SK-N-SH treated with all-trans-retinoic acid at 6 μM for 48 hours (cell line): ENCODE measurements around the gene PDE4B.

Experiments
- ATAC-seq: fragments of 200-7000 bp; cut with Tn5 transposase; 3 replicates; pipeline ENCODE4 v1.9.1; 2020; ENCODE audit warnings: mild to moderate bottlenecking, moderate library complexity
- ARNTL ChIP-seq: fragments of 450-650 bp; formaldehyde crosslinking; IDR thresholded peaks from 2 replicates; pipeline ENCODE4 v1.5.0; 2020; ENCODE audit warnings: low read depth, mild to moderate bottlenecking, moderate library complexity, borderline replicate concordance
- BACH2 ChIP-seq: fragments of 250-450 bp; sonication (Bioruptor Pico); IDR thresholded peaks from 2 replicates; pipeline ENCODE4 v1.9.0; 2021; ENCODE audit warnings: mild to moderate bottlenecking, borderline replicate concordance
- CSDC2 ChIP-seq: fragments of 250-450 bp; sonication (Bioruptor Pico); IDR thresholded peaks from 2 replicates; pipeline ENCODE4 v1.5.0; 2020; ENCODE audit warnings: mild to moderate bottlenecking, moderate library complexity
- ESRRG ChIP-seq: fragments of 250-450 bp; sonication (Bioruptor Pico); IDR thresholded peaks from 2 replicates; pipeline ENCODE4 v1.6.1; 2021; ENCODE audit warnings: mild to moderate bottlenecking
- GLIS3 ChIP-seq: fragments of 250-450 bp; sonication (Bioruptor Pico); IDR thresholded peaks from 2 replicates; pipeline ENCODE4 v1.5.0; 2020; ENCODE audit warnings: mild to moderate bottlenecking, moderate library complexity
- ISL1 ChIP-seq: fragments of 250-450 bp; sonication (Bioruptor Pico); IDR thresholded peaks from 2 replicates; pipeline ENCODE4 v2.1.2; 2022; ENCODE audit warnings: mild to moderate bottlenecking, moderate library complexity
- OSR1 ChIP-seq: fragments of 250-450 bp; sonication (Bioruptor Pico); IDR thresholded peaks from 2 replicates; pipeline ENCODE4 v1.8.0; 2022; ENCODE audit warnings: moderate library complexity, mild to moderate bottlenecking, inconsistent platforms
- RARB ChIP-seq: fragments of 250-450 bp; sonication (Bioruptor Pico); IDR thresholded peaks from 2 replicates; pipeline ENCODE4 v1.8.0; 2021; ENCODE audit warnings: mild to moderate bottlenecking, moderate library complexity
- SNAI2 ChIP-seq: fragments of 250-450 bp; sonication (Bioruptor Pico); IDR thresholded peaks from 2 replicates; pipeline ENCODE4 v1.5.0; 2020; ENCODE audit warnings: mild to moderate bottlenecking, moderate library complexity
- TCF4 ChIP-seq: fragments of 250-450 bp; sonication (Bioruptor Pico); IDR thresholded peaks from 2 replicates; pipeline ENCODE4 v1.8.0; 2021; ENCODE audit warnings: mild to moderate bottlenecking, moderate library complexity, borderline replicate concordance
- ZC3H10 ChIP-seq: fragments of 250-450 bp; sonication (Bioruptor Pico); IDR thresholded peaks from 2 replicates; pipeline ENCODE4 v1.5.1; 2021; ENCODE audit warnings: mild to moderate bottlenecking, moderate library complexity
- ZFP3 ChIP-seq: fragments of 250-450 bp; sonication (Bioruptor Pico); IDR thresholded peaks from 2 replicates; pipeline ENCODE4 v1.5.0; 2020; ENCODE audit warnings: mild to moderate bottlenecking, moderate library complexity
- ZFP30 ChIP-seq: fragments of 450-650 bp; formaldehyde crosslinking; IDR thresholded peaks from 2 replicates; pipeline ENCODE4 v1.5.0; 2022; ENCODE audit warnings: mild to moderate bottlenecking, moderate library complexity
- ZNF70 ChIP-seq: fragments of 450-650 bp; formaldehyde crosslinking; IDR thresholded peaks from 2 replicates; pipeline ENCODE4 v1.5.0; 2020; ENCODE audit warnings: mild to moderate bottlenecking, moderate library complexity
- ZNF8 ChIP-seq: fragments of 450-650 bp; formaldehyde crosslinking; IDR thresholded peaks from 2 replicates; pipeline ENCODE4 v1.5.0; 2020; ENCODE audit warnings: mild to moderate bottlenecking, moderate library complexity
- TF ChIP-seq, protein P1 (sequence below): fragments of 250-450 bp; sonication (Bioruptor Pico); IDR thresholded peaks from 2 replicates; pipeline ENCODE4 v1.5.1; 2021; ENCODE audit warnings: mild to moderate bottlenecking, moderate library complexity
- TF ChIP-seq, protein P2 (sequence below): fragments of 250-450 bp; sonication (Bioruptor Pico); IDR thresholded peaks from 2 replicates; pipeline ENCODE4 v1.5.0; 2020; ENCODE audit warnings: mild to moderate bottlenecking, moderate library complexity
- TF ChIP-seq, protein P3 (sequence below): fragments of 250-450 bp; sonication (Bioruptor Pico); IDR thresholded peaks from 2 replicates; pipeline ENCODE4 v1.8.0; 2021; ENCODE audit warnings: low read depth, mild to moderate bottlenecking, moderate library complexity, borderline replicate concordance
- TF ChIP-seq, protein P4 (sequence below): fragments of 250-450 bp; sonication (Bioruptor Pico); IDR thresholded peaks from 2 replicates; pipeline ENCODE4 v1.5.1; 2020; ENCODE audit warnings: low read depth, mild to moderate bottlenecking, moderate library complexity
- TF ChIP-seq, protein P5 (sequence below): fragments of 250-450 bp; sonication (Bioruptor Pico); IDR thresholded peaks from 2 replicates; pipeline ENCODE4 v1.8.0; 2020; ENCODE audit warnings: mild to moderate bottlenecking, moderate library complexity, borderline replicate concordance

The PDE4B gene

DNA sequence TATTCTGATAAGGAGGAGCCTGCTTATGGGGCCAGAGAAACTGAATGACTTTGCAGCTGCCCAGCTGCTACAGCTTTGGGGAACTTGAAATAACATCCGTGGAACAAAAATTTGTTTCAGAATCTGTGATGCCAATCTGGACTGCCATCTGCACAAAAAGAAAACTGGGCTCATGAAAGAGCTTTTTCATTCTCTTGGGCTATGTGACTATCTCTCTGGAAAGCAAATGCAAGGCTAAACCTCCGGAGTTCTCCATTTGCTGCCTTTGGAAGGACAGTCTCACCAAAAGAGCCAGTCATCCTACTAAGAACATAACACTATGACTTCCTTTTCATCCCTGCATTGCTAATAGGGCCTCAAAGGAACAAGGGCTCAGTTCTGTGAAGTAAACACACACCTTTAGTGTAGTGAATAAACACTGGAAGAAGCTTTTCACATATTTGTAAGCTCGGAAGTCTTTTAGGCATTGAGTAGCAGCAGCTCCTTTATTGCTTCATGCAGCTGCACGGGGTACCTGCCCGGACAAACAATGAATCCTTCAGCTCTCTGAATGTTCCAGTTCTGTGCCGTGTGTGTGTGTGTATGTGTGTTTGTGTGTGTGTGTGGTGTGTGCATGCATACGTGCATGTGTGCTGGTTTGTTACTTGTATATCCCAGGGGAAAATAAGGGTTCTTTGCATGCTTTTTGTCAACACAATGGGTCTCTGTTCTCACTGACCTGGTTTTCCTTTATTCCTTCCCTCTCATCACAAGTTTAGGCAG is 485.7 kb downstream of the PDE4B start:
- ATAC-seq = no peak

DNA sequence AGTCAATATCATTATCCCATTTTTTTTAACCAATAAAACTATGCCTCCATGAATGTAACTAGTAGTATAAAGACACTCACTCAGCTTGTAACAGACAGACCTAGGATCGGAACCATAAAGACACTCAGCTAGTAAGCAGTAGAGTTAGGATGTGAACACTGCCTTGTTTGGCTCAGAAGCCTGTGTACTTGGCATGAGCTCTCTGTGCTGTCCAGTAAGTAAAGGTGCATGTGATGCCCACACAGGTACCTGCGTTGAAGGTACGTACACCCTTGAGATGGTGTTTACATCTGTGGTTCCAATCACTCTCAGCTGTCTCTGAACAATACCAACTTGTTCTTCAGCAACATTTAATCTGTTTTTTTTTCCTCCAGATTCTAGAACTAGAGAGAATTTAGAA is 489.1 kb downstream of the PDE4B start:
- no peak for ATAC-seq
- TF ChIP-seq OSR1 (CRISPR knock-in tag) (no peak), RARB (no peak), ZC3H10 (CRISPR knock-in tag) (no peak), ISL1 (CRISPR knock-in tag) (no peak), TCF4 (CRISPR knock-in tag) (no peak), ZNF70 (no peak), ZFP3 (no peak)
- TF ChIP-seq, protein P1, sequence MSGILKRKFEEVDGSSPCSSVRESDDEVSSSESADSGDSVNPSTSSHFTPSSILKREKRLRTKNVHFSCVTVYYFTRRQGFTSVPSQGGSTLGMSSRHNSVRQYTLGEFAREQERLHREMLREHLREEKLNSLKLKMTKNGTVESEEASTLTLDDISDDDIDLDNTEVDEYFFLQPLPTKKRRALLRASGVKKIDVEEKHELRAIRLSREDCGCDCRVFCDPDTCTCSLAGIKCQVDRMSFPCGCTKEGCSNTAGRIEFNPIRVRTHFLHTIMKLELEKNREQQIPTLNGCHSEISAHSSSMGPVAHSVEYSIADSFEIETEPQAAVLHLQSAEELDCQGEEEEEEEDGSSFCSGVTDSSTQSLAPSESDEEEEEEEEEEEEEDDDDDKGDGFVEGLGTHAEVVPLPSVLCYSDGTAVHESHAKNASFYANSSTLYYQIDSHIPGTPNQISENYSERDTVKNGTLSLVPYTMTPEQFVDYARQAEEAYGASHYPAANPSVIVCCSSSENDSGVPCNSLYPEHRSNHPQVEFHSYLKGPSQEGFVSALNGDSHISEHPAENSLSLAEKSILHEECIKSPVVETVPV (CRISPR knock-in tag) = no peak
- TF ChIP-seq, protein P2, sequence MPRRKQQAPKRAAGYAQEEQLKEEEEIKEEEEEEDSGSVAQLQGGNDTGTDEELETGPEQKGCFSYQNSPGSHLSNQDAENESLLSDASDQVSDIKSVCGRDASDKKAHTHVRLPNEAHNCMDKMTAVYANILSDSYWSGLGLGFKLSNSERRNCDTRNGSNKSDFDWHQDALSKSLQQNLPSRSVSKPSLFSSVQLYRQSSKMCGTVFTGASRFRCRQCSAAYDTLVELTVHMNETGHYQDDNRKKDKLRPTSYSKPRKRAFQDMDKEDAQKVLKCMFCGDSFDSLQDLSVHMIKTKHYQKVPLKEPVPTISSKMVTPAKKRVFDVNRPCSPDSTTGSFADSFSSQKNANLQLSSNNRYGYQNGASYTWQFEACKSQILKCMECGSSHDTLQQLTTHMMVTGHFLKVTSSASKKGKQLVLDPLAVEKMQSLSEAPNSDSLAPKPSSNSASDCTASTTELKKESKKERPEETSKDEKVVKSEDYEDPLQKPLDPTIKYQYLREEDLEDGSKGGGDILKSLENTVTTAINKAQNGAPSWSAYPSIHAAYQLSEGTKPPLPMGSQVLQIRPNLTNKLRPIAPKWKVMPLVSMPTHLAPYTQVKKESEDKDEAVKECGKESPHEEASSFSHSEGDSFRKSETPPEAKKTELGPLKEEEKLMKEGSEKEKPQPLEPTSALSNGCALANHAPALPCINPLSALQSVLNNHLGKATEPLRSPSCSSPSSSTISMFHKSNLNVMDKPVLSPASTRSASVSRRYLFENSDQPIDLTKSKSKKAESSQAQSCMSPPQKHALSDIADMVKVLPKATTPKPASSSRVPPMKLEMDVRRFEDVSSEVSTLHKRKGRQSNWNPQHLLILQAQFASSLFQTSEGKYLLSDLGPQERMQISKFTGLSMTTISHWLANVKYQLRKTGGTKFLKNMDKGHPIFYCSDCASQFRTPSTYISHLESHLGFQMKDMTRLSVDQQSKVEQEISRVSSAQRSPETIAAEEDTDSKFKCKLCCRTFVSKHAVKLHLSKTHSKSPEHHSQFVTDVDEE = no peak
- TF ChIP-seq, protein P3, sequence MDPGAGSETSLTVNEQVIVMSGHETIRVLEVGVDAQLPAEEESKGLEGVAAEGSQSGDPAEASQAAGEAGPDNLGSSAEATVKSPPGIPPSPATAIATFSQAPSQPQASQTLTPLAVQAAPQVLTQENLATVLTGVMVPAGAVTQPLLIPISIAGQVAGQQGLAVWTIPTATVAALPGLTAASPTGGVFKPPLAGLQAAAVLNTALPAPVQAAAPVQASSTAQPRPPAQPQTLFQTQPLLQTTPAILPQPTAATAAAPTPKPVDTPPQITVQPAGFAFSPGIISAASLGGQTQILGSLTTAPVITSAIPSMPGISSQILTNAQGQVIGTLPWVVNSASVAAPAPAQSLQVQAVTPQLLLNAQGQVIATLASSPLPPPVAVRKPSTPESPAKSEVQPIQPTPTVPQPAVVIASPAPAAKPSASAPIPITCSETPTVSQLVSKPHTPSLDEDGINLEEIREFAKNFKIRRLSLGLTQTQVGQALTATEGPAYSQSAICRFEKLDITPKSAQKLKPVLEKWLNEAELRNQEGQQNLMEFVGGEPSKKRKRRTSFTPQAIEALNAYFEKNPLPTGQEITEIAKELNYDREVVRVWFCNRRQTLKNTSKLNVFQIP = no peak

More for the DNA sequence above, 485.7 kb downstream of the PDE4B start:
- TF ChIP-seq ISL1 (CRISPR knock-in tag) = no peak
- no peak for TF ChIP-seq ZNF8
- TF ChIP-seq, protein P2 = no peak
- no peak for TF ChIP-seq GLIS3 (CRISPR knock-in tag)
- TF ChIP-seq, protein P3 = no peak
- TF ChIP-seq CSDC2 (CRISPR knock-in tag) = no peak
- TF ChIP-seq ESRRG (CRISPR knock-in tag) = no peak
- TF ChIP-seq TCF4 (CRISPR knock-in tag) = no peak
- TF ChIP-seq, protein P4, sequence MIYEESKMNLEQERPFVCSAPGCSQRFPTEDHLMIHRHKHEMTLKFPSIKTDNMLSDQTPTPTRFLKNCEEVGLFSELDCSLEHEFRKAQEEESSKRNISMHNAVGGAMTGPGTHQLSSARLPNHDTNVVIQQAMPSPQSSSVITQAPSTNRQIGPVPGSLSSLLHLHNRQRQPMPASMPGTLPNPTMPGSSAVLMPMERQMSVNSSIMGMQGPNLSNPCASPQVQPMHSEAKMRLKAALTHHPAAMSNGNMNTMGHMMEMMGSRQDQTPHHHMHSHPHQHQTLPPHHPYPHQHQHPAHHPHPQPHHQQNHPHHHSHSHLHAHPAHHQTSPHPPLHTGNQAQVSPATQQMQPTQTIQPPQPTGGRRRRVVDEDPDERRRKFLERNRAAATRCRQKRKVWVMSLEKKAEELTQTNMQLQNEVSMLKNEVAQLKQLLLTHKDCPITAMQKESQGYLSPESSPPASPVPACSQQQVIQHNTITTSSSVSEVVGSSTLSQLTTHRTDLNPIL (CRISPR knock-in tag) = no peak
- no peak for TF ChIP-seq SNAI2
- TF ChIP-seq, protein P1 (CRISPR knock-in tag) = no peak
- TF ChIP-seq ZFP30 (CRISPR knock-in tag) = no peak
- TF ChIP-seq ZC3H10 (CRISPR knock-in tag) = no peak
- TF ChIP-seq BACH2 (CRISPR knock-in tag) = no peak
- no peak for TF ChIP-seq ARNTL (CRISPR knock-in tag)
- TF ChIP-seq ZFP3 = no peak
- TF ChIP-seq, protein P5, sequence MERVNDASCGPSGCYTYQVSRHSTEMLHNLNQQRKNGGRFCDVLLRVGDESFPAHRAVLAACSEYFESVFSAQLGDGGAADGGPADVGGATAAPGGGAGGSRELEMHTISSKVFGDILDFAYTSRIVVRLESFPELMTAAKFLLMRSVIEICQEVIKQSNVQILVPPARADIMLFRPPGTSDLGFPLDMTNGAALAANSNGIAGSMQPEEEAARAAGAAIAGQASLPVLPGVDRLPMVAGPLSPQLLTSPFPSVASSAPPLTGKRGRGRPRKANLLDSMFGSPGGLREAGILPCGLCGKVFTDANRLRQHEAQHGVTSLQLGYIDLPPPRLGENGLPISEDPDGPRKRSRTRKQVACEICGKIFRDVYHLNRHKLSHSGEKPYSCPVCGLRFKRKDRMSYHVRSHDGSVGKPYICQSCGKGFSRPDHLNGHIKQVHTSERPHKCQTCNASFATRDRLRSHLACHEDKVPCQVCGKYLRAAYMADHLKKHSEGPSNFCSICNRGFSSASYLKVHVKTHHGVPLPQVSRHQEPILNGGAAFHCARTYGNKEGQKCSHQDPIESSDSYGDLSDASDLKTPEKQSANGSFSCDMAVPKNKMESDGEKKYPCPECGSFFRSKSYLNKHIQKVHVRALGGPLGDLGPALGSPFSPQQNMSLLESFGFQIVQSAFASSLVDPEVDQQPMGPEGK (CRISPR knock-in tag) = no peak
- no peak for TF ChIP-seq RARB
- TF ChIP-seq ZNF70 = no peak
